HUES64 (cell line): ENCODE data around the gene BEND5.

Experiments
- H3K27ac ChIP-seq: 2 replicates; pipeline ENCODE4 v1.7.0; 2013; ENCODE audit warnings: low read depth, low read length, inconsistent platforms
- H3K27me3 ChIP-seq: 2 replicates; pipeline ENCODE4 v1.6.1; 2013; ENCODE audit warnings: mild to moderate bottlenecking, low read length; ENCODE audit not compliant: insufficient read depth
- H3K36me3 ChIP-seq: 2 replicates; pipeline ENCODE4 v1.6.1; 2013; ENCODE audit warnings: mild to moderate bottlenecking, low read length; ENCODE audit not compliant: insufficient read depth
- H3K4me1 ChIP-seq: 2 replicates; pipeline ENCODE4 v1.6.1; 2013; ENCODE audit warnings: mild to moderate bottlenecking, low read length, moderate library complexity; ENCODE audit not compliant: insufficient read depth
- H3K4me3 ChIP-seq: 2 replicates; pipeline ENCODE4 v1.5.1; 2013; ENCODE audit warnings: mild to moderate bottlenecking, low read length, moderate library complexity
- H3K9ac ChIP-seq: 2 replicates; pipeline ENCODE4 v1.6.1; 2013; ENCODE audit warnings: mild to moderate bottlenecking, low read depth, low read length
- H3K9me3 ChIP-seq: 2 replicates; pipeline ENCODE4 v1.6.1; 2013; ENCODE audit warnings: low read depth, low read length; ENCODE audit not compliant: insufficient read depth
- WGBS: fragments of 150-250, 120-280 bp; methylation state at CpG from one replicate; pipeline ENCODE4 v1.1.7; 2013; ENCODE audit warnings: missing lambda C conversion rate; 5-methylcytosine and 5-hydroxymethylcytosine counted together

The BEND5 gene

DNA sequence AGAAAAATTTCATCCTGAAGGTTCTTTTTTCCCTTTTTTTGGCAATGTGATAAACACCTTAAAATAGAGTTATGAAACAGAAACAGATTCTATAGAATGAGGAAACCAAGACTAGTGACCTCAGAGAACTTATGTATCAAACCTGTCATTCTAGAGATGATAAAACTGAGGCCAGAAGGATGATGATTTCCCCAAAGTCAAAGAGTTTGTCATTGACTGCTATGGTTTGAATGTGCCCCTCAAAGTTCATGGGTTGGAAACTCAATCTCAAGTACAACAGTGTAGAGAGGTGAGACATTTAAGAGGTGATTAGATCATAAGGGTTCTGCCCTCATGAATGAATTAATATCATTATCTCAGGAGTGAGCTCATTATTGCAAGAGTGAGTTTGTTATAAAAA is 13.7 kb upstream of the BEND5 start:
- H3K4me3 ChIP-seq = no peak overlapping the region
- H3K27ac ChIP-seq = no peak overlapping the region
- no peaks in the 10 kb centered on the region for H3K27me3 ChIP-seq
- no peaks in the 10 kb centered on the region for H3K4me1 ChIP-seq
- H3K9ac ChIP-seq = no peak overlapping the region
- H3K36me3 ChIP-seq = no peaks in the 10 kb centered on the region
- H3K9me3 ChIP-seq = no peaks in the 10 kb centered on the region

DNA sequence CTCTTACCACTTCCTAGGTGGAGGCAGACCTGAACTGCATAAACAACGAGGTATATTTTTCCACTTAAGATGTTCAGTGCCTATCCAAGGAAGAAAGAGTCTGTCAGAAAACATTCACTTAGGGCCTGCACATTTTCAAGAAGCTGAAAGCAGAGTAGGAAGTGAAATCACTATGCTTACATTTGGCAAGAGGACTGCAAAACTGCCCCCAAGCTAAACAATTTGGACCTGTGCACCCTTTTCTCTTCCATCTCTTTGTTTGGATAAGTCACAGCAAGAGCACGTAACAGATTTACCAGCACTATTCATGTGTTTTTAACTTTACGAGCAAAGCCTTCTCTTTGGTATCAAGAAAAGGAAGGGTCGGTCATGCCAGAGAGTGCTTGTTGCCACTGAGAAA is 13.2 kb upstream of the BEND5 start:
- no peak overlapping the region for H3K9ac ChIP-seq
- H3K4me1 ChIP-seq = no peaks in the 10 kb centered on the region
- no peaks in the 10 kb centered on the region for H3K9me3 ChIP-seq
- H3K27me3 ChIP-seq = no peaks in the 10 kb centered on the region
- no peak overlapping the region for H3K27ac ChIP-seq
- 93% methylated on average over 4 of the region's 4 CpGs for WGBS
- no peaks in the 10 kb centered on the region for H3K36me3 ChIP-seq
- H3K4me3 ChIP-seq = no peak overlapping the region

DNA sequence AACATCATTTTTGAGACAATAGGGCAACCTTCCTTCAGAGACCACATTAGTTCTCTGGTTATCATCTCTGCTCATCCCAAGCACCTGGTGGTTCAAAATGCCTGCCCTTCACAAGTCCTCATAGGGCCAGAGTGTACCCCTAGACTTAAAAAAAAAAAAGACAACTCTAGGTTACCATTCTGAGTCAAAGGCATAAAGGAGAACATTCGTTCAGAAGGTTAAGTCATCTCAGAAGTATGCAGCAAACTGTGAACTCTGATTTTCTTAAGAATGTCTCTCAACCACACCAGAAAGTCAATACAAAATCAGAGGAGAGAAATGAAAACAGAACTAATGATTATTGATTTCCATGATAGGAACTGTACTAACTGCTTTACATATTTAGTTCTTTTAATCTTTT is 9.2 kb upstream of the BEND5 start:
- Histone ChIP-seq H3K9ac (no peak overlapping the region), H3K27ac (no peak overlapping the region), H3K27me3 (no peaks in the 10 kb centered on the region), H3K4me3 (no peak overlapping the region), H3K9me3 (no peaks in the 10 kb centered on the region), H3K36me3 (no peaks in the 10 kb centered on the region), H3K4me1 (no peaks in the 10 kb centered on the region)
- WGBS = 100% methylated on average over 1 of the region's 1 CpG

DNA sequence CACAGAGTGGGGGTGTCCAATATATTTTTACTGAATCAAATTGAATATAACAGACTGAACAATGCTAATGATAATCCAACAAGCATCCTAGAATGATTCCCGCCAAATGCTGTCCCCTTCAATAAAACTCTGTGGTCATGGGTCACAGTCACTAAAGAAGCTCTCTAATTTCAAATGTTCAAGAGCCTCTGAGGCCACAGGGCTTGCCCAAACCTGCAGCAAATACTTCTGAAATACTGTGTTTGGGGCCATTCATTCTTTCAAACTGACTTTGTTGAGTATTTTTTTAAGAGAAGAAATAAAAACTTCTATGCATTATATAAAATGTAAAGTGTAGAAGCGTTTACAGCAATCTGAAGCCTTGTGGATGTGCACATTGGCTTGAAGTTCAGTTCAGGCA is 7.6 kb upstream of the BEND5 start:
- no peak overlapping the region for H3K4me3 ChIP-seq
- no peaks in the 10 kb centered on the region for H3K4me1 ChIP-seq
- no peaks in the 10 kb centered on the region for H3K36me3 ChIP-seq
- H3K9ac ChIP-seq = no peak overlapping the region
- no peaks in the 10 kb centered on the region for H3K9me3 ChIP-seq
- no peak overlapping the region for H3K27ac ChIP-seq
- WGBS = 98% methylated on average over 2 of the region's 2 CpGs
- H3K27me3 ChIP-seq = no peaks in the 10 kb centered on the region

DNA sequence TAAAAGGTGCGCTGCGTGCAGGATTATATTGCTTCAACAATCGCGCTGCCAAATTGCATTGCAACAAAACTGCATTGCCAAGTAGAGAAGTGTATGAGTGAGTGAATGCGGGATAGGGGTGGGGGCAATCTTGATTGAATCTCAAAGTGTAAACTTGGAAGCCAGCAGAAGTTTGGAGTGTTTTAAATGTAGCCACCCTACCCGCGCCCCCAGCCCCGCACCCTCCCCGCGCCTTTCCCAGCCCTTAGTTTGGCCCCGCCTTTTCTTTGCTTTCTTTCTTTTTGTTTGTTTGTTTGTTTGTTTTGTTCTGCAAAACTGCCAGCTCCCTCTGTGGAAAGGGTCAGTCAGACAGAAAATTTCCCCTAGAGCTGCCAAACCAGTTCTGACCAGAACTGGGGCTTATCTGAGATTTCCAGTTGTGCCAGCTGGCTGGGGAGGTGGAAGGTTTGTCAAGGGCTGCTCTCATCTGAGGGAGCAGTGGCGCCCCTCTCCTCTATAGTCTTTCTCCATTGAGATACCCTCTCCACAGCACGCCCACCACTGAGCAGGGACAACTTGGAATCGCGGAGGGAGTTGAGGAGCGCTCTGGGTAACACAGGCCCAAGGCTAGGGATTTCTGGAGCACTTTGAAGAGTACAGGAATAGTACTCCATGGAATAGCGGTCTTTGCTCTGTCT is 666 bp upstream of the BEND5 start:
- 3% methylated on average over 16 of the region's 17 CpGs for WGBS
- H3K9ac ChIP-seq = peak overlapping the region; percentile 80
- H3K27ac ChIP-seq = no peak overlapping the region
- no peaks in the 10 kb centered on the region for H3K9me3 ChIP-seq
- no peaks in the 10 kb centered on the region for H3K4me1 ChIP-seq
- peaks cover 7% of the 10 kb centered on the region; the same call in 1 of the 2 replicates for H3K36me3 ChIP-seq
- no peaks in the 10 kb centered on the region for H3K27me3 ChIP-seq
- peak overlapping the region; percentile 100 for H3K4me3 ChIP-seq

DNA sequence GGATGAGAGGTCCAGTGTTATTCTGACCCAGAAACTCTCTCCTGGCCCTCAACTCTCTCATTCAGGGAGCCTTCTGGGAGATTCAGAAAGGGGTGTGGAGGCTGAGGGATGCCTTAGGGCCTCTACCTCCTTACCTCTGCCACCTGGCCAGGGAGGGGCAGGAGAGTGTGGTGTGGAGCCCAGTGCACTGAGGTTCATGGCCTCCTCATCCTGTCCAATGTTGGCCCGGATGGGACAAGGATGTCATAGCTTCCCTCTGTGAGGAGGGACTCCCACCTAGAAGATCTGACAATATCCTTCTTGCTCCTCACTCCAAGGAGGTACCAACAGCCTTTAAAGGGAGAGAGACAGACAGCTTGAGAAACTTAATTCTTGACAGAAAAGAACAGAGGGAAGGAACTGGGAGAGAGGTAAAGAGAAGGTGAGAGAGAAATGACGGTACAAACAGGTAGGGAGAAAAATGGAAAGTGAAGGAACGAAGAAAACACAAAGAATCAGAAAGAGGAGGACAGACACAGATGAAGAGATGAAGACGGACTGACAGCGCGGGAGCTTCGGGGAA is 779 bp downstream of the BEND5 start:
- H3K27me3 ChIP-seq = no peaks in the 10 kb centered on the region
- WGBS = 6% methylated on average over 7 of the region's 7 CpGs
- H3K9ac ChIP-seq = 0 out of 2 replicates have a peak overlapping the region, but pooled peaks have one; percentile 43
- no peaks in the 10 kb centered on the region for H3K4me1 ChIP-seq
- peak overlapping the region; percentile 100 for H3K4me3 ChIP-seq
- H3K9me3 ChIP-seq = no peaks in the 10 kb centered on the region
- H3K27ac ChIP-seq = no peak overlapping the region
- peaks cover 14% of the 10 kb centered on the region; the same call in 1 of the 2 replicates for H3K36me3 ChIP-seq

DNA sequence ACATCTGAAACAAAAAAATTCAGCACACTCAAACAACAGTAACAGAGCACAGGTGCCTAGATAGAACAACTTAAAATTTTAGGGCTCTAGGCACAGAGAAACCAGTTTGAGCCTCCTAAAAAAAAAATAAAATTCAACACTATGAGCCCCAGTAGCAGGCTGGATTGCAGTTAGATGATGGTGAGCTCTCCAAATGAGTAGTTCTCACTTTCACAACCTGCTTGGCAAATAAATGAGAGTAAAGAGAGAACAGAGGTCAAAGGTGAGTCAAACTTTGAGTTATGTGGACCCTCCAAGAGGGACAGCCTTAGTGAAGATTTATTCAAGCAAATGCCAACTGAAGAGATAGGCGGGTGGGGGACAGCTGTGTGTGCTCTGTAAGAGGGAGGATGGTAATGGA is 3.6 kb downstream of the BEND5 start:
- Histone ChIP-seq H3K9me3 (no peaks in the 10 kb centered on the region), H3K27ac (no peak overlapping the region), H3K27me3 (no peaks in the 10 kb centered on the region), H3K4me1 (no peaks in the 10 kb centered on the region), H3K36me3 (peaks cover 14% of the 10 kb centered on the region; the same call in 1 of the 2 replicates), H3K4me3 (no peak overlapping the region), H3K9ac (no peak overlapping the region)
- 88% methylated on average over 1 of the region's 1 CpG for WGBS

DNA sequence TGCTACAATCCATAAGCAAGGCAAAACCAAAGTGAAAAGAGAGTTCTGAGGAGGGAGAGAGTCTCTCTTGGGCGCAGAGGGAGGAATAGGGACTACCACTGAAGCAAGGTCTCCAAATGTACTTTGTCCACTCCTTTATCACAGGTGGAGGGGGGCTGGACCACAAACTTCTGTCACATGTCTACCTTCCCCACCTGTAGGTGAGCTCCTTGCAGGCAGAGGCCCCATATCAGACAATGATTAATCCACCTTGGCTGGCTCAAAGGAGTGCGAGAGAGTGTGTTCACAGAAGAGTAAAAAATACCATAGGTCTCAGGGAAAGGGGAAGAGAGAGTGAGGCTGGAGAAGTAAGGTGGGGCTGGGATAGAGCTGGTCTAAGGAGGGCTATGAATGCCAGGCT is 4.5 kb downstream of the BEND5 start:
- no peaks in the 10 kb centered on the region for H3K9me3 ChIP-seq
- no peak overlapping the region for H3K27ac ChIP-seq
- H3K4me1 ChIP-seq = no peaks in the 10 kb centered on the region
- H3K36me3 ChIP-seq = peaks cover 14% of the 10 kb centered on the region; the same call in 1 of the 2 replicates
- no peak overlapping the region for H3K9ac ChIP-seq
- H3K4me3 ChIP-seq = no peak overlapping the region
- WGBS = 98% methylated on average over 2 of the region's 2 CpGs
- no peaks in the 10 kb centered on the region for H3K27me3 ChIP-seq

DNA sequence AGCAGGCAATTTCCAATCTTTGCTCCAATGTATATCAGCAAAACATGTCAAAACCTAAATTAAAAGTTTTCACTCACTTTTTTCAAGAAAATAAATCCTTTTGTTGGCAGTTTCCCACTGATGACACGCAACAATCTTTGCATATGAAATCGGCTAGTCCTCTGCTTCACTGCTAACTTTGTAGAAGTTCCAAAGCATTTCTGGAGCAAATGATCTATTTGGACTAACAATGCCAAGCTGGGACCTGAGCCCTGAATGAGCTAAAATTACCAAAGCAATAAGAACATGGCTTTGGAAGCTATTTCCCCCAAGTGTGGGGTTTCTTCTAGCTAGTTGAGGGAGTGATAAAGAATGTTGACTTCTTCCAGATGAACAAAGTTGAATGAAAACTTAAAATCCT is 5.1 kb downstream of the BEND5 start:
- Histone ChIP-seq H3K9ac (no peak overlapping the region), H3K4me3 (no peak overlapping the region), H3K36me3 (peaks cover 14% of the 10 kb centered on the region; the same call in 1 of the 2 replicates), H3K27ac (no peak overlapping the region), H3K27me3 (no peaks in the 10 kb centered on the region), H3K4me1 (no peaks in the 10 kb centered on the region), H3K9me3 (no peaks in the 10 kb centered on the region)
- WGBS = 94% methylated on average over 2 of the region's 2 CpGs

DNA sequence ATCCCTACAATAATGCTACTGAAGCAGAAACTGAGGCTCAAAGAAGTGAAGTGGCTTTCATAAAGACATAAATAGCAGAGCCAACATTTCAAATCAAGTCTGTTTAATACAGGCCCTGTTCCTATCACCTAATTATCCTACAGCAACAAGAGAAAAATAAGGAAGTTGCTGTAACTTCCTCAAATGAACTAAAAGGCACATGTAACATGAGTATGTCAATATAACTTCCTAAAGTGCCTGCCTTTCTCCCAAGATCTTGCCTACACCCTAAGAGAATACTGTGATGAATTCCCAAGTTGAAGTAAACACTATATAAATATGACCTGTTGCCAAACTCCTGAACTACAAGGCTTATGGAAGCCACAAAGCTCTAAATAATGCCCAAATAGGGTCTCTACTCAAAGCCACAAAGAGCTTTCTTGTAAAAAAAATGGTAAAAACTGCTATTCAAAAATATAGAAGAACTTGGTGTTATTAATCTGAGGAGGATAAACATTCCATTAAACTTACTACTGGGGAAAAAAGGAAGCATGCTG is 8.6 kb downstream of the BEND5 start:
- H3K4me1 ChIP-seq = no peaks in the 10 kb centered on the region
- H3K9me3 ChIP-seq = no peaks in the 10 kb centered on the region
- no peak overlapping the region for H3K27ac ChIP-seq
- peaks cover 13% of the 10 kb centered on the region; the same call in 1 of the 2 replicates for H3K36me3 ChIP-seq
- no peak overlapping the region for H3K9ac ChIP-seq
- H3K4me3 ChIP-seq = no peak overlapping the region
- no peaks in the 10 kb centered on the region for H3K27me3 ChIP-seq

DNA sequence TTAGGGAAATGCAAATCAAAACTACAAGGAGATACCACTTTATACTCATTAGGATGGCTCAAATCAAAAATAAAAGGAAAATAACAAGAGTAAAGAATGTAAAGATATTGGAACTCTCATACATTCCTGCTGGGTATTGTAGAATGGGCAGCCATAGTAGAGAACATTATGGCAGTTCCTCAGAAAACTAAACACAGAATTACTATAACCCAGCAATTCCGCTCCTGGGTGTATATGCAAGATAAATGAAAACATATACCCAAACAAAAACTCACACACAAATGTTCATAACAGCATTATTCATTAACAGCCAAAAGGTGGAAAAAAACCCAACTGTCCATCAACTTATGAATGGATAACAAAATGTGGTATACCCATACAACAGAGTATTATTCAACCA is 11.4 kb downstream of the BEND5 start:
- Histone ChIP-seq H3K27me3 (no peaks in the 10 kb centered on the region), H3K9ac (no peak overlapping the region), H3K27ac (no peak overlapping the region), H3K4me1 (no peaks in the 10 kb centered on the region), H3K36me3 (no peaks in the 10 kb centered on the region; the same call in 1 of the 2 replicates), H3K9me3 (no peaks in the 10 kb centered on the region), H3K4me3 (no peak overlapping the region)
- 100% methylated on average over 1 of the region's 1 CpG for WGBS
